KOPT-K1 (cell line): ENCODE data around the gene DAO.

Experiments used
- H3K27ac ChIP-seq: fragments of 200-600 bp; sonication (generic); 2 replicates; pipeline ENCODE4 v1.5.1; 2016; ENCODE audit warnings: antibody characterized with exemption, mild to moderate bottlenecking, low read depth, low read length; ENCODE audit not compliant: poor library complexity, severe bottlenecking
- H3K36me3 ChIP-seq: fragments of 200-600 bp; sonication (generic); 2 replicates; pipeline ENCODE4 v1.5.1; 2017; ENCODE audit warnings: antibody characterized with exemption, mild to moderate bottlenecking, low read length, moderate library complexity; ENCODE audit not compliant: insufficient read depth
- H3K9me3 ChIP-seq: fragments of 200-600 bp; sonication (generic); 2 replicates; pipeline ENCODE4 v1.5.1; 2017; ENCODE audit warnings: antibody characterized with exemption, low read length, mild to moderate bottlenecking; ENCODE audit not compliant: insufficient read depth, poor library complexity, severe bottlenecking

The DAO gene

DNA sequence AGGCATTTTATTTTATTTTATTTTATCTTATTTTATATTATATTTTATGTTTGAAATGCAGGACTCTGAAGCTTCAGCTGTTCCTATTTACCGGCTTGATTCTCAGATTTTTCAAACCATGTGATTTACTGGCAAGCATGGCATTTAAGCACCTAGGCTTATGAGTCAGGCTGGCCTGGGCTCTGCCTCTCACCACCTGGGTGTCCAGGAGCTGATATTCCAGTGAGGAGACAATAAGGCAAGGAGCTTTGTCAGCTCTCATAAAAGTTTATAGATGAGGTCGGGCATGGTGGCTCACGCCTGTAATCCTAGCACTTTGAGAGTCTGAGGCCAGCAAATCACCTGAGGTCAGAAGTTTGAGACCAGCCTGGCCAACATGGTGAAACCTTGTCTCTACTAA is 2.1 kb downstream of the DAO start:
- Histone ChIP-seq H3K9me3 (no peaks in the 10 kb centered on the region), H3K27ac (no peak overlapping the region), H3K36me3 (no peaks in the 10 kb centered on the region)

DNA sequence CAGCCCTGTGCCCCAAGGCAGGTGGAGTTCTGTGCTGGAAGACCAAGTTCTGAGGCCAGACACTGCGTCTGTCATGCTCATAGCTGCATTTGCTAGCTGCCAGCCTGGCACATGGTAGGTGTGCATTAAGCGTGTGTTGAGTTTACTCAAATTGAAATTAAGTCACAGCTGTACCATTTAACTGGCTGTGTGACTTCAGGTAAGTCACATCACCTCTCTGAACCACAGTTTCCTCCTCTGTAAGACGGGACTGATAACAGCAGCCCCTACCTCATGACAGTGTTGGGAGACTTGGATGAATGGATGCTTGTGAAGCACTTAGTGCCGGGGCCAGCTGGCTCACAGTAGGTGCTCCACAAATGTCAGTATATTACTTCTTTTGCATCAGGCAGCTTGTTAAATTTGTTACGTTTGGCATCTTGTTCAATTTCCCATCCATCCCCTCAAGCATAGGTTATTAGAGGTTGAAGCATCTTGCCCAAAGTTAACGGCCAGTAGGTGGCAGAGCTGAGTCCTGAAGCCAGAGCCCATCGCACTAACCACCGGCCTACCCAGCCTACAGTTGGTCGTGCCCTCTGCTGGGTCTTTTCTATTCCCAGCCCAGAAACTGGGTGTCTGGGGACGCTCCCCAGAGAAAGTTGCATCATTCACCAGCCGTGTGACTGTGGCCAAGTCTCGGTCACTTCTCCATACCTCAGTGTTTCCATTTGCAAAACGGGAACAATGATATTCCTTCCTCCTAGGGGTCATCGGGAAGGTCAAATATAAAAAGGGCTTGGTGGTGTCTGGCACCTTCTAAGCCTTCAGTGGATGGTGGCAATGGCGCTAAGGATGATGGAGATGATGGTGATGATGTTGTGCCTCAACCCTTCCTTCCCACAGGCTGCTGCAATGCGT is 4.5 kb downstream of the DAO start:
- Histone ChIP-seq H3K36me3 (no peaks in the 10 kb centered on the region), H3K9me3 (no peaks in the 10 kb centered on the region), H3K27ac (no peak overlapping the region)

DNA sequence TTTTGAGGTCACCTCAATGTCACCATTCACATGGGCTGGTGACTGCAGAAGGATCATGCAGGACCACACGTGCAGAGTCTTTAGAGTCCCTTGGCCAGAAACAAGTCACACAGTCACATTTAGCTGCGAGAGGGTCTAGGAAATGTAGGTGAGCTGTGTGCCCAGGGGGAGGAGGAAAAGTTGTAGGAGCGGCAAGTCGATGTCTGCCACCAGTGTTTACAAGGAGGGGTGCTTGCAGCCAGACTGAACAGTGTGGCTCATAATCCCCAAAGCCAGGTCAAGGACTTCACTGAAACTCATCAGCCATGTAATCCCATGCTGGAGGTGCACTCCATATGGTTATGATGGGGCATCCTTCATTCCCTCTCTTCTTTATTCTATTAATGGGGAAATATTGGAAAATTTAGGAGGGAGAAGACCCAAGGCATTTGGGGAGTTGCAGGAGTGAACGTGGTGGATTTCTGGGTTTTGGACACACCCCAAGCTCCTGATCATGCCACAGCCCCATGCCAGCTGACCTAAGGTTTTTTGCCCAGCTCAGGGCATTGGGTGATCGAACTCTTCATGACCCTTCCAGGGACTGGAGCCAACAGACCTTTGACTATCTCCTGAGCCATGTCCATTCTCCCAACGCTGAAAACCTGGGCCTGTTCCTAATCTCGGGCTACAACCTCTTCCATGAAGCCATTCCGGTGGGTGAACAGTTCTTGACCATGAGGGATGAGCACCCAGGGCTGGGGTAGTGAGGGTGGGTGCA is 7.2 kb downstream of the DAO start:
- Histone ChIP-seq H3K36me3 (no peaks in the 10 kb centered on the region), H3K27ac (no peak overlapping the region), H3K9me3 (peaks cover 12% of the 10 kb centered on the region)

DNA sequence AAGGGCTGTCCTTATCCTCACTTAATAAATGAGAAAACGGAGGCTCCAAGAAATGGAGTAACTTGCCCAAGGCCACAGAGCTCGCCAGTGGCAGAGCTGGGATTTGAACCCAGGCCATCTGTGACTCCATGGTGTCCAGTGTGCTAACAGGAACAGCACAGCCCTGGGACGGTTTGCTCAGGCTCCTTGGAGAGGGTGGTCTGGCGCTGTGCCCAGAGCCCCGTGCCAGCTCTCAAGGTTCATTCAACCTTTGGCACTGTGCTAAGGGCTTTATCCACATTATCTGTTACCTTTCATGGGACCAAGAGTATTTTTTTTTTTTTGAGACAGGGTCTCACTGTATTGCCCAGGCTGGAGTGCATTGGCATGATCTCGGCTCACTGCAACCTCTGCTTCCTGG is 8.1 kb downstream of the DAO start:
- Histone ChIP-seq H3K27ac (no peak overlapping the region), H3K36me3 (no peaks in the 10 kb centered on the region), H3K9me3 (peaks cover 12% of the 10 kb centered on the region)

DNA sequence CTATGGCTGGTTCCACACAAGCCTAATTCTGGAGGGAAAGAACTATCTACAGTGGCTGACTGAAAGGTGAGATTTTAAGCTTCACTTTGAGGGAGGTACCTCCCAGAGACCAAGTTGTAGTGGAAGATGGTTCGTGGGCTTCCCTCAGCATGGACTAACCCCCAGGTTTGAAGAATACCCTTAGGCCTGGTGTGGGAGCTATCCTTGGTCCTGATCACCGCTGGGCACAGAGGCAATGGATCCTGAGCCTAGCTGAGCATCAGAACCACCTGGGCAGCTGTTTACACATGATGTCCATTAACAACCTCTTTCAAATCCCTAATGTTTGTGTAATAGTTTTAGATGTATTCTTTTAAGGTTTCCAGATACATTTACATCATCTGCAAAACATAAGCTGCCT is 10.3 kb downstream of the DAO start:
- H3K36me3 ChIP-seq: no peaks in the 10 kb centered on the region
- H3K27ac ChIP-seq: no peak overlapping the region
- peaks cover 12% of the 10 kb centered on the region for H3K9me3 ChIP-seq

DNA sequence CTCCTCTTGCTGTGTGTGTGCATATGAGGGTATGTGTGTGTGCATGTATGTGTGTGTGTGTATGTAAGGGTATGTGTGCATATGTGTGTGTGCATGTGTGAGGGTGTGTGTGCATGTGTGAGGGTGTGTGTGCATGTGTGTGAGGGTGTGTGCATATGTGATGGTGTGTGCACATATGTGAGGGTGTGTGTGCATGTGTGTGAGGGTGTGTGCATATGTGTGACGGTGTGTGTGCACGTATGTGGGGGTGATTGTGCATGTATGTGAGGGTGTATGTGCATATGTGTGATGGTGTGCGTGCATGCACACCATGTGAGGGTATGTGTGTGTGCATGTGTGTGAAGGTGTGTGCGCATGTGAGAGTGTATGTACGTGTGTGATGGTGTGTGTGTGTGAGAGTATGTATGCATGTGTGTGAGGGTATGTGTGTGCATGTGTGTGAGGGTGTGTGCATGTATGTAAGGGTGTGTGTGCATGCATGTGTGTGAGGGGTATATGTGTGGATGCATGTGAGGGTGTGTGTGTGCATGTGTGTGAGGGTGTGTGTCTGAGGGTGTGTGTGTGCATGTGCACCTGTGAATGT is 15.4 kb downstream of the DAO start:
- no peak overlapping the region for H3K27ac ChIP-seq

DNA sequence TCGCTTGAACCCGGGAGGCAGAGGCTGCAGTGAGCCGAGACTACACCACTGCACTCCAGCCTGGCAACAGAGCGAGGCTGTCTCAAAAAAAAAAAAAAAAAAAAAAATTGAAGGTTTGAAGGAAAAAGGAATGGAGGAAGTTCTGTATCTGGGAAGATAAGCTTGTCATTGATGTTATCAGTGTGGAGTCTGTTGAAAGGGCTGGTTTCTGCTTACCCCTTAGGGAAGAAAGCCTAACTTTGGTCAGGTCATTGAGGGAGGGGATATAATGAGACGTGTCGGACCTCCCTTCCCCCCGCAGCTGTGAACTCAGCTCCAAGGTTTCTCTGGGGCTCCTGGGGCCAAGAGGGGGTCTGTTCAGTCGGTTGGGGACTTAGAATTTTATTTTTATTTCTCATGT is 16.4 kb downstream of the DAO start:
- no peaks in the 10 kb centered on the region for H3K9me3 ChIP-seq
- no peak overlapping the region for H3K27ac ChIP-seq
- H3K36me3 ChIP-seq: no peaks in the 10 kb centered on the region

More for the DNA sequence above, 15.4 kb downstream of the DAO start:
- Histone ChIP-seq H3K9me3 (peaks cover 4% of the 10 kb centered on the region), H3K36me3 (no peaks in the 10 kb centered on the region)

DNA sequence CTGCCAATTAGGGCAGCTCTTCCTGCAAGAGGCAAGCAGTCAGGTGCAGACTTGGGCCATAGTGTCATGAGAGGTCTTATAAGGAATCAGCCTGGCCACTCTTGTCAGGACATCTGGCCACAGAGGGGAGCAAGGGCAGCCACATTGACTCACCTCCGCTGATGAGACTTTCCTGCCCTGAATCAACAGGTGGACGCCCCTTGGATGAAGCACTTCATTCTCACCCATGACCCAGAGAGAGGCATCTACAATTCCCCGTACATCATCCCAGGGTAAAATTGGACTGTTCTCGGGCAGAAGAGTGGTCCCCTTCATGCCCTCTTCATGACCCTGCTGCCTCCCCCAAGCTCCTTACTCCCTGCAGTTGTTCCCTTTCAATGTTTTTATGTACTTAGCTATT is 16.9 kb downstream of the DAO start:
- H3K9me3 ChIP-seq: no peaks in the 10 kb centered on the region
- H3K36me3 ChIP-seq: no peaks in the 10 kb centered on the region
- no peak overlapping the region for H3K27ac ChIP-seq

DNA sequence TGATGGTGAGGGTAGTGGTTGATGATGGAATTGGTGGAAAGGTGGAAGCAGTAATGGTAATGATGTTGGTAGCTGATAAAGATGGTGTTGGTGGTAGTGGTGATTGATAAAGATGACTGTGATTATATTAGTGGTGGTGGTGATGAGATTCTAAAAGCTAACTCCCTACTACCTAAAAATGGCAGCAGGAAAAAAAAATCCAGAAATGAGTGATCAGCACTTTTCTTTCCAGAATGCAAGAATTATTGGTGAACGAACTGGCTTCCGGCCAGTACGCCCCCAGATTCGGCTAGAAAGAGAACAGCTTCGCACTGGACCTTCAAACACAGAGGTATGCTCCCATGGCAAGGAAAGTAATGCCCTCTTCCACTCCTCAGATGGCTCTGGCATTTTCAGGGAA is 19.3 kb downstream of the DAO start:
- Histone ChIP-seq H3K27ac (no peak overlapping the region), H3K9me3 (no peaks in the 10 kb centered on the region), H3K36me3 (no peaks in the 10 kb centered on the region)

DNA sequence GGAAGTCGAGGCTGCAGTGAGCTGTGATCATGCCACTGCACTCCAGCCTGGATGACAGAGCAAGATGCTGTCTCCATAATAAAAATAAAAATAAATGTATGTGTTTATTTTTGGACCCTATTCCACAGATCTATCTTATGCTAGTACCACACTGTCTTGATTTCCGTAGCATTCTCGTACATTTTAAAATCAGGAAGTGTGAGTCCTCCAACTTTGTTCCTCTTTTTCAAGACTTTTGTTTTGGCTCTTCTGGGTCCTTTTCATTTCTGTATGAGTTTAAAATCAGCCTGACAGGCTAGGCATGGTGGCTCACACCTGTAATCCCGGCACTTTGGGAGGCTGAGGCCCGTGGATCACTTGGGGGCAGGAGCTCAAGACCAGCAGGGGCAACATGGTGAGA is 25.8 kb downstream of the DAO start:
- no peak overlapping the region for H3K27ac ChIP-seq
- H3K36me3 ChIP-seq: no peaks in the 10 kb centered on the region
- H3K9me3 ChIP-seq: no peaks in the 10 kb centered on the region

DNA sequence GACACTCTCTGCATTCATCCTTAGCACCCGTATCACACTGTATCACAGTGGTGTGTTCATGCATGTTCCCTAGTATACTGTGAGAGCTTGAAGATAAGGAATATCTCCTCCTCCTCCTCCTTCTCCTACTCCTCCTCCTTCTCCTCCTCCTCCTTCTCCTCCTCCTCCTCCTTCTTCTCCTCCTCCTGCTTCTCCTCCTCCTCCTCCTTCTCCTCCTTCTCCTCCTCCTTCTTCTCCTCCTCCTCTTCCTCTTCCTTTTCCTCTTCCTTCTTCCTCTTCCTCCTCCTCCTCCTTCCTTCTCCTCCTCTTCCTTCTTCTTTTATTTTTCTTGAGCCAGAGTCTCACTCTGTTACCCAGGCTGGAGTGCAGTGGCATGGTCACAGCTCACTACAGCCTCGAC is 27.1 kb downstream of the DAO start:
- H3K36me3 ChIP-seq: no peaks in the 10 kb centered on the region
- H3K27ac ChIP-seq: no peak overlapping the region
- H3K9me3 ChIP-seq: no peaks in the 10 kb centered on the region

DNA sequence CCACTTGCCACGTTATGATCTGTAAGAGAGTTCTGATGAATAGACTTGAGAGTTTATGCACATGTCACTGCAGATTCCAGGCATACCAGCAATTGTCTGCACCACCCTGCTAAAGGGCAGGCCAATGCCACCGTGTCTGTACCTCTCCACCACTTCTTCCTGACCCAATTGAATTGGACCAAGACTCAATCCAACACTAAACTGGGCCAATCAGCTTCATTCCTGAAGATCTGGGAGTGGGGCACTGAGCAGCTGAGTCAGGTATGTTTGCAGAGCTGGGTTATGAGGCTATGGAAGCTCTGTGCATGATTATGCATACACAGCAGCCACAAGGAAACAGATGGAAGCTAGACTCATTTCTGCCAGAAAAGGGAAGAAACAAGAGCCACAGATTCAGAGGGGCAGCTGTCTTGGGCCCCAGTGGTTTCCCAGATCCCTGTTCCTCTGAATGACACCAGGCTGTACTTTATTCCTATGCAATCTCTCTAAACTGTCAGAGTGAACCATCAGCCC is 28.0 kb downstream of the DAO start:
- H3K36me3 ChIP-seq: no peaks in the 10 kb centered on the region
- H3K9me3 ChIP-seq: no peaks in the 10 kb centered on the region
- no peak overlapping the region for H3K27ac ChIP-seq

DNA sequence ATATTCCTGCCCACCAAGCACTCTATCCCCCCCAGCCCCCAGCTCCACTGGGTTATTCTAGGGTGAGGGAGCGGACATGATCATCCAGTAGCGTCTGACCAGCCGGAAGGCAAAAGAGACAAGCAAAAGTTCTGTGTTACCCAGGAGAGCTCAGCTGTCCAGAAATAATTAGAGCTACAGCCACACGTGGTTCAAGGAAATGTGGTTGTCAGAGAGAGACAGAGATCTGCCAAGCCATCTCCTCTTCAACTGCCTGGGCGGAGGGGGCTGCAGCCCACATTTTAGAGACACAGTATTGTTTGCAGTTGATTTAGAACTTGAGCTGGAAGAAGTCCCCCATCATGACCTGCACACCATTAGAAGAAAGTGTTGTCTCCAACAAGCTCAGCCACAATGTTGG is 30.4 kb downstream of the DAO start:
- H3K36me3 ChIP-seq: no peaks in the 10 kb centered on the region

DNA sequence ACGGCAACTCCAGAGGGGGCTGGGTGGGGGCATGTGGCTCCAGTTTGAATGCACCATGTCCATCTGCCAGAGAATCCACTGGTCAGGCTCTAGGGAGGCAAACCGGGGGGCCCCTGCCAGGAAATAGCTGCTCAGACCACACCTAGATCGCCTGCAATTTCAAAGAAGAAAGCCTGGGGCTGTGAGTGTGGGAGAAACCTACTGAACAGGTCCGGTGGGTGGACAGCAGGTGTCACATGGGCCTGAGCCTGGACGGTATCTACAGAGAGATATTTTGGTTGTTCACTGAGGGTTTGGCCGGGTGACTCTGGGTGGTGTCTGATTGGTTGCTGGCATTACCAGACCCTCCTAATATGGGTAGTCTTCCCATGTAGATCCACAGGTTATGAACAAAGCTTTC is 32.0 kb downstream of the DAO start:
- H3K36me3 ChIP-seq: no peaks in the 10 kb centered on the region
- H3K27ac ChIP-seq: no peak overlapping the region
- no peaks in the 10 kb centered on the region for H3K9me3 ChIP-seq

More for the DNA sequence above, 30.4 kb downstream of the DAO start:
- Histone ChIP-seq H3K9me3 (no peaks in the 10 kb centered on the region), H3K27ac (no peak overlapping the region)

DNA sequence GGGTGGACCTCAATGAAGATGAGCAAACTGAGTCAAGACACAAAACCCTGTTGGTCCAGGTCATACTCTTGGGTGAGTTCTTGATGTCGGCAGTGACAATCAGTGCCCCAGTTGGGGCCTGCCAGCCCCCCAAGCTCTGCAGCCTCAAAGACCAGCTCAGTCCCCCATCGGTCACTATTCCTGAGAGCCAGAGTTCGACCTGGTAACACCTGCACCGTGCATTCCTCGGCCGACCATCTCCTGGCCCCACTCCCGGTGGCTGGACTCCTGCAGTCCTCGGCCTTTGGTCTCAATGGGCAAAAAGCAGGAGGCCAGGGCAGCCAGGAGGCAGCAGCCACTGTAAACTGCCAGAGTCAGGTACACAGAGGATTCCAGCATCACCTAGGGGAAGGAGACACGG is 32.5 kb downstream of the DAO start:
- no peak overlapping the region for H3K27ac ChIP-seq
- H3K9me3 ChIP-seq: no peaks in the 10 kb centered on the region
- no peaks in the 10 kb centered on the region for H3K36me3 ChIP-seq
